22Rv1 (cell line): ENCODE results near the gene EPHB1.

ENCODE experiments used
- CTCF ChIP-seq: fragments of 450-650 bp; IDR thresholded peaks from 2 replicates; pipeline ENCODE4 v1.5.1; 2017; ENCODE audit warnings: mild to moderate bottlenecking
- ZFX ChIP-seq: fragments of 450-650 bp; IDR thresholded peaks from 2 replicates; pipeline ENCODE4 v1.6.1; 2017; ENCODE audit warnings: antibody characterized with exemption, borderline replicate concordance

- TF ChIP-seq CTCF (no peak), ZFX (no peak)
These were observed 225.1 kb downstream of the EPHB1 start for GRCh38 chr3:135020181-135020580.
